Osteoblast (primary cell): Measurements from ENCODE around the gene WIPF2. TPM values are rescaled to one million over a fixed set of nuclear protein-coding genes. Genes with fewer than 3 reads are reported as not detected.
A peak's percentile ranks its signal among the peaks of the same experiment; 100 is the strongest.

Source experiments
- DNase-seq: peaks from one replicate; pipeline ENCODE4 v3.0.0; 2011; ENCODE audit warnings: low spot score, mixed read lengths; ENCODE audit not compliant: insufficient read length; ENCODE audit errors: missing footprints
- H2AFZ ChIP-seq: 2 replicates; pipeline ENCODE4 v1.6.0; 2011; ENCODE audit warnings: mild to moderate bottlenecking, low read length
- H3K27ac ChIP-seq: 2 replicates; pipeline ENCODE4 v1.5.1; 2011; ENCODE audit warnings: mild to moderate bottlenecking, low read depth, low read length, moderate library complexity
- H3K27me3 ChIP-seq: 2 replicates; pipeline ENCODE4 v1.6.0; 2012; ENCODE audit warnings: mild to moderate bottlenecking, control low read depth, inconsistent platforms, low read length, moderate library complexity; ENCODE audit not compliant: insufficient read depth
- H3K36me3 ChIP-seq: 2 replicates; pipeline ENCODE4 v1.5.1; 2011; ENCODE audit warnings: mild to moderate bottlenecking, low read length, control low read depth, moderate library complexity; ENCODE audit not compliant: insufficient read depth
- H3K4me1 ChIP-seq: 2 replicates; pipeline ENCODE4 v1.5.1; 2011; ENCODE audit warnings: mild to moderate bottlenecking, low read length, control low read depth, moderate library complexity; ENCODE audit not compliant: insufficient read depth
- H3K4me2 ChIP-seq: 2 replicates; pipeline ENCODE4 v1.6.0; 2011; ENCODE audit warnings: mild to moderate bottlenecking, low read length; ENCODE audit not compliant: insufficient read depth
- H3K4me3 ChIP-seq: fragments of 200-600 bp; sonication (generic); 3 replicates; pipeline ENCODE4 v1.5.1; 2012; ENCODE audit warnings: mild to moderate bottlenecking, low read length, inconsistent platforms; ENCODE audit not compliant: insufficient read depth
- H3K79me2 ChIP-seq: 2 replicates; pipeline ENCODE4 v1.6.0; 2012; ENCODE audit warnings: mild to moderate bottlenecking, low read length, control low read depth, inconsistent platforms; ENCODE audit not compliant: insufficient read depth
- H3K9me3 ChIP-seq: 2 replicates; pipeline ENCODE4 v1.5.1; 2011; ENCODE audit warnings: low read depth, low read length, control low read depth
- H4K20me1 ChIP-seq: 2 replicates; pipeline ENCODE4 v1.6.0; 2012; ENCODE audit warnings: mild to moderate bottlenecking, low read length, control low read depth; ENCODE audit not compliant: insufficient read depth
- CTCF ChIP-seq: IDR thresholded peaks from 2 replicates; pipeline ENCODE4 v1.5.1; 2011; ENCODE audit warnings: mild to moderate bottlenecking, low read depth, low read length, moderate library complexity; ENCODE audit errors: extremely low read depth
- total RNA-seq: library from RNA; depleted of rRNA; stranded (reverse); fragments of >200 nt; gene quantifications from 2 replicates; pipeline ENCODE4 v1.2.3, GENCODE V29; 2012

WIPF2 gene
- total RNA-seq, 1 donor: 8.0 TPM

GRCh38 chr17:40187238-40187637 lies 31.9 kb upstream of the WIPF2 start:
- Histone ChIP-seq H3K4me1 (peaks cover 10% of the 10 kb centered on the region), H2AFZ (no peak overlapping the region), H3K36me3 (no peaks in the 10 kb centered on the region), H3K27me3 (no peaks in the 10 kb centered on the region), H3K4me3 (no peak overlapping the region), H3K27ac (no peak overlapping the region), H3K9me3 (no peaks in the 10 kb centered on the region), H3K79me2 (no peaks in the 10 kb centered on the region), H4K20me1 (no peaks in the 10 kb centered on the region), H3K4me2 (no peak overlapping the region)
- no peak for DNase-seq
- no peak for TF ChIP-seq CTCF

GRCh38 chr17:40188694-40189093 lies 30.4 kb upstream of the WIPF2 start:
- no peak overlapping the region for H3K27ac ChIP-seq
- peaks cover 3% of the 10 kb centered on the region for H3K36me3 ChIP-seq
- no peak overlapping the region for H3K4me3 ChIP-seq
- no peaks in the 10 kb centered on the region for H3K27me3 ChIP-seq
- H3K9me3 ChIP-seq: no peaks in the 10 kb centered on the region
- no peak for DNase-seq
- no peaks in the 10 kb centered on the region for H3K79me2 ChIP-seq
- no peak overlapping the region for H3K4me2 ChIP-seq
- TF ChIP-seq CTCF: no peak
- H3K4me1 ChIP-seq: peaks cover 10% of the 10 kb centered on the region
- H4K20me1 ChIP-seq: no peaks in the 10 kb centered on the region
- H2AFZ ChIP-seq: no peak overlapping the region

- H3K27ac ChIP-seq: no peak overlapping the region
- peak; percentile 84 for DNase-seq
- H3K27me3 ChIP-seq: no peaks in the 10 kb centered on the region
- H4K20me1 ChIP-seq: no peaks in the 10 kb centered on the region
- no peaks in the 10 kb centered on the region for H3K79me2 ChIP-seq
- peaks cover 10% of the 10 kb centered on the region for H3K4me1 ChIP-seq
- H3K36me3 ChIP-seq: peaks cover 5% of the 10 kb centered on the region
- no peak overlapping the region for H2AFZ ChIP-seq
- peak; percentile 34 for TF ChIP-seq CTCF
- H3K4me3 ChIP-seq: no peak overlapping the region
- peak overlapping the region; percentile 82 for H3K4me2 ChIP-seq
- H3K9me3 ChIP-seq: no peaks in the 10 kb centered on the region
These were observed 28.7 kb upstream of the WIPF2 start for GRCh38 chr17:40190197-40191021.
